Measurements from ENCODE around the gene ZMYM2.

GRCh38 chr13:20043207-20043925 is 84.8 kb downstream of the ZMYM2 start:
- TF ChIP-seq CTCF (IDR thresholded peaks at IDR 0.05; ENCODE audit: low read depth, low read length), result no peak
- TF ChIP-seq EZH2phosphoT487 (IDR thresholded peaks at IDR 0.05; ENCODE audit: low read depth), result no peak

All from OCI-LY3 (cell line).